ENCODE results near the gene EPB41L2.

Gene EPB41L2

DNA sequence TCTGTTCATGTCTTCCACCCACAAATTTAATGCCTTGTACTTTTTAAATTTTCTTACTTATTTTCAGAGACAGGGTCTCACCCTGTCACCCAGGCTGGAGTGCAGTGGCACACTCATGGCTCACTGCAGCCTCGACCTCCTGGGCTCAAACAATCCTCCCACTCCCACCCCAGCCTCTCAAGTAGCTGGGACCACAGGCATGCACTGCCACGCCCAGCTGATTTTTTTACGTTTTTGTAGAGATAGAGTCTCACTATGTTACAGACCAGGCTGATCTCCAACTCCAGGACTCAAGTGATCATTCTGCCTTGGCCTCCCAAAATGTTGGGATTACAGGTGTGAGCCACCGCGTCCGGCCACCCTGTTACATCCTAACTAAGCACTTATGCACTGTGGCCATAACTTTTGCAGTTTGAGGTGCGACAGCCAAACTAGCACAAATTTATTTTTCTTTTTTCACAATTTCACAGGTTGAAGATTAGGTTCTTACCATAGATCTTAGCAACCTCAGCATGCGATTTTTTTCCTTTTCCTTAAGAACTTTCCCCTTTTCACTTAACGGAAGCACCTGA, 92.1 kb downstream of the EPB41L2 start:
- DNase-seq (ENCODE audit: low spot score), result no peak
- TF ChIP-seq, protein P1, sequence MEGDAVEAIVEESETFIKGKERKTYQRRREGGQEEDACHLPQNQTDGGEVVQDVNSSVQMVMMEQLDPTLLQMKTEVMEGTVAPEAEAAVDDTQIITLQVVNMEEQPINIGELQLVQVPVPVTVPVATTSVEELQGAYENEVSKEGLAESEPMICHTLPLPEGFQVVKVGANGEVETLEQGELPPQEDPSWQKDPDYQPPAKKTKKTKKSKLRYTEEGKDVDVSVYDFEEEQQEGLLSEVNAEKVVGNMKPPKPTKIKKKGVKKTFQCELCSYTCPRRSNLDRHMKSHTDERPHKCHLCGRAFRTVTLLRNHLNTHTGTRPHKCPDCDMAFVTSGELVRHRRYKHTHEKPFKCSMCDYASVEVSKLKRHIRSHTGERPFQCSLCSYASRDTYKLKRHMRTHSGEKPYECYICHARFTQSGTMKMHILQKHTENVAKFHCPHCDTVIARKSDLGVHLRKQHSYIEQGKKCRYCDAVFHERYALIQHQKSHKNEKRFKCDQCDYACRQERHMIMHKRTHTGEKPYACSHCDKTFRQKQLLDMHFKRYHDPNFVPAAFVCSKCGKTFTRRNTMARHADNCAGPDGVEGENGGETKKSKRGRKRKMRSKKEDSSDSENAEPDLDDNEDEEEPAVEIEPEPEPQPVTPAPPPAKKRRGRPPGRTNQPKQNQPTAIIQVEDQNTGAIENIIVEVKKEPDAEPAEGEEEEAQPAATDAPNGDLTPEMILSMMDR (IDR thresholded peaks at IDR 0.05; ENCODE audit: extremely low read depth, missing control alignments), result no peak

DNA sequence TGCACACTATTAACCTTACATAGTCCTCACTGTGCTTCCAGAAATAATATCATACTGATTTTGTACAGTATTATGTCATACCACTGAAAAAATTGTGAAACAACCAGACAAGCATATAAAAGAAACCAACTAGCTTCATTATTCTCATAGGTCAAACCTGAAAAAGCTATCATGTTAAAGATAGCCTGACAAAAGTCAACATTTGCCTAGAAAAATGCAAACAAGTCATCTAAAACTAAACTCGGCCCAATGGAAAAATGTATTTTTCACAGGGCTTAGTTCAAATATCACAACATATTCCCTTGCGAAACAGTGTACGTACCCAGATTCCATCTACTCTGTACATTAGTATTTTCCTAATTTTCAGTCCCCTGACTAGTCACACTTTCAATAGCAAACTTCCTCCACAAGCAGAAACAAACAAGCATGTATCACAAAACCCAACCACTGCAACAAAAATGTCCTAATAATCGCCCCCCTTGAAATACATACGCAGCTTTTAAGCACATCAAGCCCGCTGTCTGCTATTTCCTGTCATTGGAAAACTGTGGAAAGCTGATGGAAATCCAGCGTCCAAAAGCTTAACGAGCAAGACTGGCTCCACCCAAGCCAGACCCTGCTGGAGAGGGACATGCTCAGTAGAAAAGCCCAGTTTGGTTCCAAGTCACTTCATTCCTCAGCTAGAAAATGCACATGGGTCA, 93.1 kb downstream of the EPB41L2 start:
- TF ChIP-seq, protein P1 (IDR thresholded peaks at IDR 0.05; ENCODE audit: extremely low read depth, missing control alignments), result no peak
- no peak for DNase-seq (ENCODE audit: low spot score)

DNA sequence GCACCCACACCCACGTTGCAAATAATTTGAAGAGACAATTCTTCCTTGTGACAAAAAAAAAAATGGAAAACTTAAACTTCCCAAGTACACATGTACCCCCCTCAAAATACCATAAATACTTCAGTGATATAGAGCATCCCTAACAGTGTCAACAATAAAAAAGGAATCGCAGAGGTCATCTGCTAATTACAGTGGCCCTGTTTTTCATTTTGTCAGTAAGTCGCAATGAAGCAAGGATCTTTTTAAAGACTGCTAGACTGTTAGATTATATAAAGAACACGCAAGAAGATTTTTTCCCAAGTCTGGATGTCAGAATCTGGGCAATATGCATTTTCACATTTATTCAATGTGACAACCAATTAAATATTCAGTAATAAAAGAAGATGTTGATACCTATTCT, 93.9 kb downstream of the EPB41L2 start:
- TF ChIP-seq, protein P1 (IDR thresholded peaks at IDR 0.05; ENCODE audit: extremely low read depth, missing control alignments), result no peak
- no peak for DNase-seq (ENCODE audit: low spot score)

DNA sequence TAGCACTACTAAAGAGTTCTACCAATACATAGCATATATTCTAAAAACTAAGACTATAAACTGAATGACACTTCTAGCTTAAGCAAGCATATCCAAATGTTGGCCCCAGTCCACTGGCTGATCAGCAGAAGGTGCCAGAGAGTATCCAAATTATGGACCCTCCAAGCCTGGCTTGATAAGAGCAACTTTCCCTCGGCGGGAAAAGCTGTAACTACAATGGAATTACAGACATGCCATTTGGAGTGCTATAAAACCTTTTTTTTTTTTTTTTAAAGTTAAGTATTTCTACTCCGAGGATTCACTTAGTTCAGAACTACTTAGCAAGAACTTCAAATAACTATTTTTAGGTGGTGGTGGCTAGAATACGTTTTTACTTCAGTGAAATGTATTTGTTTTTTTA, 94.6 kb downstream of the EPB41L2 start:
- TF ChIP-seq, protein P1 (IDR thresholded peaks at IDR 0.05; ENCODE audit: extremely low read depth, missing control alignments), result no peak
- no peak for DNase-seq (ENCODE audit: low spot score)

DNA sequence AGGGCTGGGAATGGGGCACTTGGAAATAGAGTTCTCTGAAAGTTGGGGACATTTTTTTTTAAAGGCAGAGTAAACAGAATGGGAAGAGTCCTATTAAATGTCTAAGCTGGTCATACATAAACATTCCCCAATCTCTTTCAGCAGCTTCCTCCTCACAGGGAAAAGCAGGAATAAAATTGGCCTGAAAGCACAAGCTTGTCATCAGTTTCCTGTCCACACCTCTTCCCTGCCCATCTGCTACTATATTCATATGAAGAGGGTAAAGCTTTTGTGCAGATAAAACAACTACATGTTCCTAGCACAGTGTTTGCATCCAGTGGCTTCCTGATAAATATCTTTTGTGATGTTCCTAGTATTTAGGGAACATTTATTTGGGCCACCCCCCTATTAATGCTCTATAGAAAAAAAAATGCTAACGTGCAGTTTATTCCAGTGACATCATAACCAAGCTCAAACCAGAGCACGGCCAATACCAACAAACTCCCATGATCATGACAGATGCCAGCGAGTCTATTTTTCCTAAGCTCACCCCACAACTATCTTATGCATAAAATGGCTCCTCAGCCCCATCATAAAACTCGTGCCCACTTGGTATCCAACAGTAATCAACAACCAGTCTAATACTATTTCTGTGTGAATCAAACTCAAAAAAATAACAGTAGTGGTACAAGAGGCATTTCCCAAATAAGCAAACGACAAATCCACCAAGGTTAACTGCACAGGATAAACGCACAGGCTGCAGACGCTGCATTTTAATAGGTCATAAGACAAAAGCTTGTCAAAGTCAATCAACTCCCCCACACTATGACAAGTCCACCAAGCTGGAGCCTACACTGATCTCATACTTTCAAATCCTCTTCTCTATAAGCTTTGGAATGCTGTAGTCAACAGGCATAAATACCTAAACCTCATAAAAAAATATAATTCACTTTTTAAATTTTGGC, 95.3 kb downstream of the EPB41L2 start:
- TF ChIP-seq, protein P1 (IDR thresholded peaks at IDR 0.05; ENCODE audit: extremely low read depth, missing control alignments), result no peak
- no peak for DNase-seq (ENCODE audit: low spot score)

DNA sequence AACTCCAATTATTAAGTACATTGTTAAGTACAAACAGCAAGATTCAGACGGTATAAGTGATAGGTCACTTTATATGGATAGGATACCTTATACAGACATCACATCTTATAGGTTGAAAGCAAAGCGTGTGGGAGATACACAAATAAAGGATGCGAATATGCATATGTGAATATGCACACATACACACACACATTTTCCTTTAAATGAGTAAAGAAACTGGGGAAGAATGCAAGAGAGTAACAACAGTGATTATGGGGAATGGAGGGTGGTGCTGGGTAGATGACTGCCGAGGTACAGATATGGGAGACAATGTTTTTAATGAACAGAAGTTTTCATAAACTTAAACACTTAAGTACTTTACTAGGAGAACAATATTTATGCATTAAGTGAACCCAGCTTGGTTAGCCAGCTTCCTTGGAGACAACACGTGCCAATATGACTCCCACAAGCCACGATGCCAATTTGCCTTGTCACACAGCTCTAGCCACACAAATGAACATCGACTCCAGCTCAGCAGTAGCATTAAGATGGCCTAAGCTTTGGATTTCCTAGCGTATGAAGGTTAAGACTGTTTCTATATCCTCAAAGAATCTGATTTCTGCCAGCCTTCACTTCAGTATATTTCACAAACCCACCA, 96.6 kb downstream of the EPB41L2 start:
- TF ChIP-seq, protein P1 (IDR thresholded peaks at IDR 0.05; ENCODE audit: extremely low read depth, missing control alignments), result no peak
- DNase-seq (ENCODE audit: low spot score), result no peak

Data from GM20000 (cell line).